OCI-M2 (cell line): ENCODE measurements around the gene IREB2.
"Not testable (repeated sequence)": the region's sequence is repeated elsewhere in the genome, so short reads cannot be mapped to it uniquely, and the experiment has no call there.

ENCODE experiments used
- DNase-seq: peaks from one replicate; lab custom pipeline; 2025; ENCODE audit not compliant: unreplicated experiment; lab: John Stamatoyannopoulos, UW

The IREB2 gene, protein sequence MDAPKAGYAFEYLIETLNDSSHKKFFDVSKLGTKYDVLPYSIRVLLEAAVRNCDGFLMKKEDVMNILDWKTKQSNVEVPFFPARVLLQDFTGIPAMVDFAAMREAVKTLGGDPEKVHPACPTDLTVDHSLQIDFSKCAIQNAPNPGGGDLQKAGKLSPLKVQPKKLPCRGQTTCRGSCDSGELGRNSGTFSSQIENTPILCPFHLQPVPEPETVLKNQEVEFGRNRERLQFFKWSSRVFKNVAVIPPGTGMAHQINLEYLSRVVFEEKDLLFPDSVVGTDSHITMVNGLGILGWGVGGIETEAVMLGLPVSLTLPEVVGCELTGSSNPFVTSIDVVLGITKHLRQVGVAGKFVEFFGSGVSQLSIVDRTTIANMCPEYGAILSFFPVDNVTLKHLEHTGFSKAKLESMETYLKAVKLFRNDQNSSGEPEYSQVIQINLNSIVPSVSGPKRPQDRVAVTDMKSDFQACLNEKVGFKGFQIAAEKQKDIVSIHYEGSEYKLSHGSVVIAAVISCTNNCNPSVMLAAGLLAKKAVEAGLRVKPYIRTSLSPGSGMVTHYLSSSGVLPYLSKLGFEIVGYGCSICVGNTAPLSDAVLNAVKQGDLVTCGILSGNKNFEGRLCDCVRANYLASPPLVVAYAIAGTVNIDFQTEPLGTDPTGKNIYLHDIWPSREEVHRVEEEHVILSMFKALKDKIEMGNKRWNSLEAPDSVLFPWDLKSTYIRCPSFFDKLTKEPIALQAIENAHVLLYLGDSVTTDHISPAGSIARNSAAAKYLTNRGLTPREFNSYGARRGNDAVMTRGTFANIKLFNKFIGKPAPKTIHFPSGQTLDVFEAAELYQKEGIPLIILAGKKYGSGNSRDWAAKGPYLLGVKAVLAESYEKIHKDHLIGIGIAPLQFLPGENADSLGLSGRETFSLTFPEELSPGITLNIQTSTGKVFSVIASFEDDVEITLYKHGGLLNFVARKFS

DNA sequence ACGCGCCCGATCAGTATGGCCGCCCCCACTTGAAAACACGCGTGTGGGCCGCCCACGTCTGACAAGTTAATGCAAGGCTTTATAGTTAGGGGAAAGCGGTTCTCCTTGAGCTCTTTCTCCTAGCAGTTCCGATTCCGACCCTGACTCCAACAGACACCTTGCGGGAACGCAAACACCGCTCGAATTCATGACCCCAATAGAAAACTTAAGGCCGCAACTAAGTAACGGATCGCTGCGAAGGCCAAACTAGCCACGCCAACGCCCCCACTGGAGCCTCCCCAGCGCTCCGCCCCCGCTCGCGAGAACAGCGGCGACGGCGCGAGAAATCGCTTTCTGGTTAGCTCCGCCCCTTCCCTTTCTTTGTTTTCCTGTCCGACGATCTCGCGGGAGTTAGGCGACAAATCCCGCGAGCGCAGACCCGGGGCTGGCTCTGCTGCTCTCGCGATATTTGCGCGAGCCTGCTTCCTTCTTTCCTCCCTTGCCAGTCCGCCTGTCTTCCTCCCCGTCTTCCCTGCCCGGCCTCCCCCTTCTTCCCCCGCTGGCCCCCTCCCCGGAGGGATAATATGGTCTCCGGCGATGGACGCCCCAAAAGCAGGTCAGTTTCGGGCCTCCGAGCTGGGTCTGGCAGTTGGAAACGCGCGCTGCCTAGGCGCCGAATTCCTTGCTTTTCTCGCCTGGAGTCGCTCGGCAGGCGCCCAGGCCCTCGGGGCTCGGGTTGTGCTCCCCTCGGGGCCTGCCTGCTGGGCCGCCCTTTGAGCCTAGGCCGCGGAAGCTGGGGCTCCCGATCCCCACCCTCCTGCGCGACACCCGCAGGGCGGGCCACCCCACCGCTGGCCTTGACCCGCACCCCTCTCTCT lies at the start of gene IREB2:
TSS of gene IREB2 (plus strand) at position 455 of the 857 bp plus-strand sequence. CDS start at position 577, 122 bp downstream.
- peak; percentile 93 for DNase-seq

DNA sequence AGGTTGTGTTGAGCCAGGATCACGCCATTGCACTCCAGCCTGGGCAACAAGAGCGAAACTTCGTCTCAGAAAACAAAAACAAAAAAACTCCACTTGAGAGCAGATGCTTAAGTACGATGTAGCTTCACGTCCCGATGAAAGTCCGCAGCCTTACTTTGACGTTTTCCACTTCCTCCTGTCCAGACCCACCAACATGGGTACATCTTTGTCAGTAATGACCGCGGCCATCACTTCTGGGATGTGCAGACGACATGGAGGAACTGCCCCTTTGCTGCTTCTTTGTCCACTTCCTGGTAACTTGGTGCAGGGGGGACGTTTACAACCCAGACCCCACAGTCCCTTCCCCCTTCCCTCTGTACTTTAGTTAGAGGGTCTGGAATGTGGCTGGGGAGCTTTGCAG lies 49.2 kb upstream of the IREB2 start:
- no peak for DNase-seq

DNA sequence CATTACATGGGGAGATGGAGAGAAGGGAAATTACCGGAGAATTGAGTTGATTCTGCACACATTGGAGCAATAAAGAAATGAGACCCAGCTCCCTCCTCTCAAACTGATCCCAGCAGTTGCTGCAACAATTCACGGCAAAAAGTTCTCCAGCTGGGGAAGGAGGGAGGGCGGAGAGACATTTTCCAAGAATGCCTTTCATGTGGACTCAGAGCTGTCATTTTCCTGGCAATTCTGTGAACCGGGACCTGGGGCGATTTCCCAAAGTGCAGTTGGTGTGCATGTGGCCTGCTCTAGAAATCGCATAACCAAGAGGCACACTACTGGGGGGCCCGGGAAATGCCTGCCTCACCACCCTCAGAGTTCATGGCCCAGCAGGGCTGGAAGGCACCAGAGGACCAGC lies 48.7 kb upstream of the IREB2 start:
- no peak for DNase-seq

DNA sequence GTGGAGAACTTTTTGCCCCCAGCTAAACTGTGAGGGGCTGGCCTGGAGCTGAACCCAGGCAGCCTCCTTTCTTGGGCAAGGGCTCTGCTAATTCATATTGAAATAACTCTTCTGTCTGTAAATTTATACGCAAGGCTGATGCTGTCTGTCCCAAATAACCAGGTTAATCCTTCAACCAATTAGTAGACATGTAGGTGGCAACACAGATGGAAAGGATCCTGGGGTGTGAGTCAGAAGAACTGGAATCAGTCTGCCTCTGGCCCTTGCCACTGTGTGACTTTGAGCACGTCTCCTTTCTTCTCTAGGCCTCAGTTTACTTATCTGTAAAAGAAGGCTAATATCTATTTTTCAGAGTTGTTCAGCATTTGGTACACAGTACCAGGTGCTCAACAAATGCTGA lies 48.3 kb upstream of the IREB2 start:
- DNase-seq: no peak

DNA sequence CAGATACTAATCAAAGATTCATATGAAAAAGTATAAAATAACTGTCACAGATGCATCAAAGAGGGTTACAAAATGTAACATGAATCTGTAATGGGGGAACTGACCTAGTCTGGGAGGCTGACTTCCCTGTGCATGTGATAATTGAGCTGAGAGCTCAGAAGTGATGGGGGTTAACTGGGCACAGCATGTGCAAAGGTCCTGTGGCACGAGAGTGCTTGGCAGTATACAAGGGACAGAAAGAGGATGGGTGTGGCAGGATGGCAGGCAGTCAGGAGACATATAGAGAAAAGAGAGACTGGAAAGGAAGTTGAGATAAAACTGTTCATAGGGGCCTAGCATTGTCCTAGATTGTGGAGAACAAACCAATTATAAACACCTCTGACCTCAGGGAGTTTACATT lies 47.8 kb upstream of the IREB2 start:
- DNase-seq: no peak

DNA sequence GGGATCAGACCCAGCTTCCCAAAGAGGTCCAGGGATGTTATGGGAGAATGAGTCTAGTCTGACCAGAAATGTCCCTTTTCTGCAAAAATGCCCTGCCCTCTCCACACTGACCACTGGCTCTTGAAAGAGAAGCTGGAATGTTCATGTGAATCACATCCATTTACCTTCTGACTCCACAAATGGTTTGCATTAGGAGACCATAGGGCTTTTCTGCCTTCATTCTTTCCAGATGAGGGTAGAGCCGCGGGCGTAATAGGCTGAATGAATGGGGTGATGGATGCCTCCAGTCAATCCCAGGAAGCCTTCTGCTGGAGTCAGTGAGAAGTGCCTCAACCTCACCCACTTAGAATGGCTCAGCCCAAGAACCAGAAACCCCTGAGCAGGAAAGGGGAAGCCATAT lies 47.2 kb upstream of the IREB2 start:
- no peak for DNase-seq

DNA sequence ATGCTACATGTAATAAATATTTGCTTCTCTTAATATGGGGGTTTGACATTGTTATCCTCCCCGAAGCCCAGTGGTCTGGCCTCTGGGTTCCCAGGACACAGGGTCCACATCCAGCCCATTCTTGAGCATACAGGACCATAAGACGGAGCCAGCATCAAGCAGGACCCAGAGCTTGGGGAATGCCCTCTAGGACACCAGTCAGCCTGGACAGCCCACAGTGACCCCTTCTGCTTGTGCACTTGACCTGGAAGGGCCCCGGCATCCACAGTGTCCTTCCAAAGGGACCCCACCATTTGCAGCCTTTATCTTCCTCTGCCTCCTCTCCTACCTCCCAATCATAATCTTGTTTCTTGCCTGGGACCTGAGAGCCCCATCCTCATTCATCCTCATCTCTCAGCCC lies 46.2 kb upstream of the IREB2 start:
- no peak for DNase-seq

DNA sequence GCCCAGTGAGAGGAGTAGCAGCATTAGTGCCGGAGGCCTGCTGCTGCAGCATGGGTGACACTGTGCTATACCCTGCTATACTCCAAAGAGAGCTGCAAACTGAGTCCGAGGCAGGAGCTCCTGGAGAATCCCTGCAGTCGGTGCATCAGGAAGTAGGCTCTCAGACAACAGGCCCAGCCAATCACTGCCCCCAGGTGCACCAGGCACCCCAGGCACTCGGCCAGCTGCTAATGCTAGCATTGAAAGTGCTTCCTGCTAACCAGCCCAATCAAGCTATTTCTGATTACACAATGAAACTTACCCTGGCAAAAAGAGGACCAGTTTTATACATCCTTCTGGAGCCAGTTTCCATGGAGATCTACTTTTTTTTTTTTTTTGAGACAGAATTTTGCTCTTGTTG lies 45.6 kb upstream of the IREB2 start:
- no peak for DNase-seq

DNA sequence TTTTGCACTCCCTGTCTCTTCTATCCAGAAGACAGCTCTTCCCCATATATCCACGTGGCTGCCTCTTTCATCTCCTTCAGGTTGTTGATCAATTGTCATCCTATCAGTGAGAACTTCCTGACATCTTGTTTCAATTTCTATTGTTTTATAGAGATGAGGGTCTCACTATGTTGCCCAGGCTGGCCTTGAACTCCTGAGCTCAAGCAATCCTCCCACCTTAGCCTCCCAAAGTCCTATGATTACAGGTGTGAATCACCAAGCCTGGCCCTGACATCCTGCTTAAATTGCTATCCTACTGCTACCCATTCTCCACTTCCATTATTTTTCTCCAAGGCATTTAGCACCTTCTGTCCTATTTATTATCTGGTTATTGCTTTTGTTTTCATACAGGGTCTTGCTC lies 44.9 kb upstream of the IREB2 start:
- no peak for DNase-seq

DNA sequence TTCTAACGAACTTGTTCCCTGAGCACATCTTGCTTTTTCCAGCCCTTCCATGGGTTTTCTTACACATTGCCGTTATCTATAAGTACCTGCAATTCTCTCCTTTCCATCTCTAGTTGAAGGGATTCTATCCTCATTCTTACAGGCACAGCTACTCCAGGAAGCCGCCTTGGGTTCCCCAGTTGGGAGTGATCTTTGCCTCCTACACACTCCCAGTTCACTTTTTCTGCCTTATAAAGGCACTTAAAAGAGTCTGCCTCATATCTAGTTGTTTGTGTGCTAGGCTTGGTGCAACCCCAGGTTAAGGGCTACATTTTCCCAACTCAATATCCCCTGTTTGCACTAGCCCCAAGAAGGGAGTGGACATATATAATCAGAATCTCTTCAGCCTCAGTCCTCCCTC lies 44.0 kb upstream of the IREB2 start:
- DNase-seq: no peak

DNA sequence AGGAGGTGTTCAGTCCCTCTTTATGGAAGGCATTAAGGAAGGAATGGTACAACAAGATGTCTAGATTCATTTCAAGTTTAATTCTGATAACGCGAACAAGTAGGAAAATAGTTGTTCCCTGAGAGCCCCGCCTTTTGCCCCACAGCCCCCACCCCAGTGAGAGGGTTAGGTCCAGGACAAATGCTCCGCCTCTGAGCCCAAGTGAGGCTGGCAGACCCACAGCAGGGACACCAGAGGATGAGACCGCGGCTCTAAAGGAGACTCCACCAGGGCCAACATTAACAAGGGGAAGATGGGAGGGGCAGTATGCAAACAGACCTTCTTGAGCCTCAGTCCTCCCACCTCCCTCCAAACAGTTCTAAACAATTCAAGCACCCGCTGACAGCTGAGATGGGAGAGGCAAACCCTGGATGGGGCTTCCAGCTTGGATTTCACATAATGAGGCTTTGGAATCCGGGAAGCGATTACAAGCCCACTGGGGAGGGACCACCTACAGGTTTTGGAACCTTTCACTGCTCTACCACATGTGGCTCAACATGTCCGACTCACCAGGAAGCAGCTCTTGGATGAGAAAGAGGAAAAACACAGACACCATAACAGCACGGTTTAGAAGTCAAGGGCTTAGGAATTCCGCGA lies 42.9 kb upstream of the IREB2 start:
- DNase-seq: no peak

DNA sequence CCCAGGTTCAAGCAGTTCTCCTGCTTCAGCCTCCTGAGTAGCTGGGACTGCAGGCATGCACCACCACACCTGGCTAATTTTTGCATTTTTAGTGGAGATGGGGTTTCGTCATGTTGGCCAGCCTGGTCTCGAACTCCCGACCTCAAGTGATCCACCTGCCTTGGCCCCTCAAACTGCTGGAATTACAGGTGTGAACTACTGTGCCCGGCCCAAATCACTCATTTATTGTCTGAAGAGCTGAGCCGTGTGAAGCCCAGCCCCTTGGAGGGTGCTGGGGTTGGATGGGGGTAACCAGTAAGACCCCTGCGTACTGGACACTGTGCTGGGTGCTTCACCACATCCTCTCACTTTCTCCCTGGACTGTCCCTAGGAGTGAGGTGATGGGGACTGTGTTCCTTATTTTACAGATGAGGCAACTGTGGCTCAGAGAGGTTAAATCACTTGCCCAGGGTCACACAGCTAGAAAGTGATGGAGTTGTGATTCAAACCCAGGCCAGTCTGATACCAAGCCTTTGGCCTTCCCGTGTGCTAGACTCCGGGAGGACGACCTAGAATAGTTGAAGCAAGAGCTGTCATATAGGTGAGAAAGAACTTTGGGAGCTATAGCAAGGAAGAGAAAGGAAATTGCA lies 41.7 kb upstream of the IREB2 start:
- no peak for DNase-seq

DNA sequence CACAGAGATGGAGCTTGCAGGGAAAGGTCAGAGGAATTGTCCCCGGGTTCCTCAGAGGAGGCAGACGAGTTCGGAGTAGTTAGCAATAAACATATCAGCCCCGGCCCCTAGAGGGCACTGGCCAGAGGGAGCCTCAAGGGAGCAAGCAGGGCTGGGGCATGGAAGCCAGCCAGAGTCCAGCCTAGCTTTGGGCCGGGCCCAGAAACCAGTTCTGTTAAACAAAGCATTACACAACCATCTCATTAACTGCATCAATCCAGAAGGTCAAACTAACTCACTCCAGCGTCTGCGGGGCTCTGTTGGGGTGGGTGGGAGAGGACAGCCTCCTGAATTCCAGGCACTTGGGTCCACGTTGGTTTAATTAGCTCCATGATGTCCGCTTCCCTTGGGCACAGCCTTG lies 41.0 kb upstream of the IREB2 start:
- no peak for DNase-seq

DNA sequence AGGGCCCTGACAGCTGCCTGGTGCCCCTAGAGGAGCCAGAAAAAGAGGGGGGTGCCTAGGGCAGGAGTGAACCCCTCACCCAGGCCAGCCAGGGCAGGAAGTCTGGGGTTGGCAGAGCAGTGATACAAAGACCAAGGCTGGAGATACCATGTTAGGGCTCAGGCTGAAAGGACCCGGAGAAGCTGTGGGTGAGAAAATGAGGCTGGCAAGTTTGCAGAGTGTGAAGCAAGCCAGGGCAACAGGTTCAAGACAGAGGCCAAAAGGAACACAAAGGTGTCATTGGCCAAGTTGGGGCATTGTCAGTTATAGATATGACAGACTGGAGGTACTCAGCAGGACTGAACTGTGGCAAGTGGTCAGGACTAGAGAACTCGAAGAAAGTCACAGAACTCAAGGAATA lies 40.6 kb upstream of the IREB2 start:
- DNase-seq: no peak

DNA sequence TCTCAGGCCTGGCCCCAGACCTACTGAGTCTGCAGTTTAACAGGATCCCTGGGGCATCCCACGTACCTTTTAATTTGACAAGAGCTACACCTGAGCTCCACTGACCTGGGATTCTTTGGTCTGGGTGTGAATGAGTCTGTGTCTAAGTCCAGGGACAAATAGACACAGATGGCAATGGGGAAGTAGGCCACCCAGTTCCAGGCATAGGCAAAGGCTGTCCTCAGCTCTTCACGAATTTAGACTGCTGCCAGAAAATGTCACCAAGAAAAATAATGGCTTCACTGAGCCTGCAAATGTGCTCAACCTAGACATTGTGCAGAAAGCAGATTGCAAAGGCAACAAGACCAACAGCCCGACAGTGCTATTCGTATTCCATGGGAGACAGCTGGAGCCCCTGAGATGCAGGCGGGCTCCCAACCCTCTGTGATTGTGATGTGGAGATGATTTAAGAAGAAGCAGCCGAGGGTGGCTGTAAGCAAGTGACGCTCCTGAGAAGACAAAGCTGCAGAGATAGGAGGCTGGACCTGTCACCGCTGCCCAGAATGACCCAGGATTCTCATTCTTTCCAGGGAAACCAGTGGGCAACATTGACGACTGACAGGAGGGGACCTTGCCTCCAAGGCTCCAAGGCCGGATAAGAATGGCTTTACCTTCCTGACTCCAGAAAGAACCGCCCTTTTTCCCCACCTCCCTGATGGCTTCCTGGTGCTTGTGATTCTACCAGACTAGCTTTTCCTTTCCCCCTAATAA lies 39.8 kb upstream of the IREB2 start:
- DNase-seq: no peak

DNA sequence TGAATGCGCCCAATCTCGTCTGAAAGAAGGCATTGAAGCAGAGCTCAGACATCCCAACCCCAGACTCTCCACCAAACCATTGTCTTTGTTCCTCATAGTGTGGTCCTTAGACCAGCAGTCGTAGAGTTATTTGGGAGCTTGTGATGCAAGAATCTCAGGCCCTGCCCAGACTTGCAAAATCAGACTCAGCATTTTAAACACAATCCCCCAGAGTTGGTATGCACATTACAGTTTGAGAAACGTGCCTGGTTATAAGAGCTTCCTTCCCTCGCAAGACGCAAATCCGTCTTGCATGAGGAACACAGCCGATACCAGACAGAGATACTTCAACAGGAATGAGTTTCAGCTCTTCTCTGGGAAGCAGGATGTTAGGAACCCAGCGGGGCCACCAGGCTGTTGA lies 38.9 kb upstream of the IREB2 start:
- DNase-seq: no peak

DNA sequence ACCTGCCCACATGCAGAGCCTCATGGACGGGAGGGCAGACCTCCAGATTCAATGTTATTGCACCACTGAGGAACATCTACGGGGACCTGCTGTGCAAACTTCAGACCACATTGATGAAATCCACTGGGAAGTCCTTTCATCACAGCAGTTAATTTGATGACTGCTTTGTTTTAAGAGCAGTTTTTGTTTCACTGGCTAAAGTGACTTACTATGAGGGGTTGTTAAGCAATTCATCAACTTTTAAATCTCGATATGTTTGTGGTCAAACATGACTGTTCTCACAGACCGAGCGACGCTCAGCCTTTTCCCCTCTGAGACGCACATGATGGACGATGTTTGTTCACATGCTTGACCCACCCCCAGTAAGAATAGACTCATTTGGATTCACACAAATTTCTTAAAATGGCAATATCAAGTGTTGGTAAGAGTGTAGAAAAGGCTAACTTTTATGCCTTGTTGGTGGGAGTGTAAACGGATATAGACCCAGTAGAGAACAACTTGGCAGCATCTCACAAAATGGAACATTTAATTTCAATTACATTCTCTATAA lies 35.9 kb upstream of the IREB2 start:
- no peak for DNase-seq

DNA sequence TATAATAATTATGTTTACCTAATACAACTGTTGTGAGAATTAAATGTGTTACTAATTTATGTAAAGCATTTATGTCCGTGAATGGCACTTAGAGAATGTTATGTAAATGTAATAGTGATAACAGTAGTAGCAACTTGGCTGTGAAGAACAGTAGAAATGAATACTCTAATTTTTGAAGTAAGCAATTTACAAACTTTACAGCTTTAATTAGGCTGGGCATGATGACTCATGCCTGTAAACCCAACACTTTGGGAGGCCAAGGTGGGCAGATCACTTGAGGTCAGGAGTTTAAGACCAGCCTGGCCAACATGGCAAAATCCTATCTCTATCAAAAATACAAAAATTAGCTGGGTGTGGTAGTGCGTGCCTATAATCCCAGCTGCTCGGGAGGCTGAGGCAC lies 33.9 kb upstream of the IREB2 start:
- no peak for DNase-seq

DNA sequence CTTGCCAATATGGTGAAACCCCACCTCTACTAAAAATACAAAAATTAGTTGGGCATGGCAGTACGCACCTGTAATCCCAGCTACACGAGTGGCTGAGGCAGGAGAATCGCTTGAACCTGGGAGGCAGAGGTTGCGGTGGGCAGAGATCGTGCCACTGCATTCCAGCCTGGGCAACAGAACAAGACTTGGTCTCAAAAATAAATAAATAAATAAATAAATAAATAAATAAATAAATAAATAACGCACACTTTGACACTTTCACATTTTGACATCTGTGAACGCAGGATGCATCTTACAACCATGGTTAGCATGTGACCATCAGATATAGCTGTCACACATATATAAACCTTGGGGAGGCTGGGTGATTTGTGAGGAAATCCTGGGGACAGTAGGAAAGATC lies 33.2 kb upstream of the IREB2 start:
- DNase-seq: not testable (repeated sequence)
